Activated naive CD4-positive, alpha-beta T cell treated with anti-CD3 and anti-CD28 coated beads, Interleukin-2, amount 50 U/mL, for 72 hours (primary cell): ENCODE measurements around the gene GOLGA8A. TPM values are rescaled to one million over a fixed set of nuclear protein-coding genes. Genes with fewer than 3 reads are reported as not detected.

Source experiments
- ATAC-seq, 2 donors: fragments of 150-1000 bp; cut with Tn5 transposase; 2 replicates each; pipeline ENCODE4 v1.10.0; 2021; ENCODE audit warnings: mild to moderate bottlenecking in 2 of 2, moderate library complexity in 2 of 2
- DNase-seq, 2 donors: peaks; one replicate each; pipeline ENCODE4 v3.0.0; 2021 to 2022; ENCODE audit warnings: low spot score in 2 of 2
- H3K27ac Mint-ChIP-seq, 2 donors: one replicate each; pipeline ENCODE4 v1.8.0; 2022; ENCODE audit warnings: mild to moderate bottlenecking in 2 of 2, mixed read lengths in 2 of 2
- H3K36me3 Mint-ChIP-seq, 2 donors: one replicate each; pipeline ENCODE4 v1.8.0; 2022; ENCODE audit warnings: mixed read lengths in 2 of 2
- H3K9me3 Mint-ChIP-seq, 2 donors: one replicate each; pipeline ENCODE4 v1.8.0; 2022; ENCODE audit warnings: mixed read lengths in 2 of 2
- total RNA-seq, 2 donors: library from RNA; stranded (reverse); gene quantifications; one replicate each; pipeline ENCODE4 v1.2.3, GENCODE V29; 2022

GOLGA8A gene, protein sequence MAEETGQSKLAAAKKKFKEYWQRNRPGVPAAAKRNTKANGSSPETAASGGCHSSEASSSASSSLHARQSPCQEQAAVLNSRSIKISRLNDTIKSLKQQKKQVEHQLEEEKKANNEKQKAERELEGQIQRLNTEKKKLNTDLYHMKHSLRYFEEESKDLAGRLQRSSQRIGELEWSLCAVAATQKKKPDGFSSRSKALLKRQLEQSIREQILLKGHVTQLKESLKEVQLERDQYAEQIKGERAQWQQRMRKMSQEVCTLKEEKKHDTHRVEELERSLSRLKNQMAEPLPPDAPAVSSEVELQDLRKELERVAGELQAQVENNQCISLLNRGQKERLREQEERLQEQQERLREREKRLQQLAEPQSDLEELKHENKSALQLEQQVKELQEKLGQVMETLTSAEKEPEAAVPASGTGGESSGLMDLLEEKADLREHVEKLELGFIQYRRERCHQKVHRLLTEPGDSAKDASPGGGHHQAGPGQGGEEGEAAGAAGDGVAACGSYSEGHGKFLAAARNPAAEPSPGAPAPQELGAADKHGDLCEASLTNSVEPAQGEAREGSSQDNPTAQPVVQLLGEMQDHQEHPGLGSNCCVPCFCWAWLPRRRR
- total RNA-seq, result 100 to 1,000 TPM; 131 to 158 TPM

DNA sequence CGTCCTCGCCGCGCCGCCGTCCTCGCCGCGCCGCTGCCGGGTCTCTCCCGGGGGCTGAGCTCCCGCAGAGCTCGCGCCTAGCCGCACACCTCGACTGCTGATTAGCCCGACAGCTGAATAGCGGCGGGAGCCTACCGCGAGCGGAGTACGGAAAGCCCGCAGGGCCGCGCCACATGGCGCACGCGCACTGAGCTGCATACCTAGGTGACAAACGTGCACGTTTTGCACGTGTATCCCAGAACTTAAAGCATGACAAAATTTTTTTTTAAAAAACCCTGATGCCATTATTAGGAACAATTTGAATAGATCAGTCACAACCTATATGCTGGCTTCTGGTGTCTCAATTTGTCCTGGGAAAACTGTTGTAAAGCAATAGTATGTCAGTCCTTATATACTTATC, at the start of gene GOLGA8A:
Gene GOLGA8A (minus strand): TSS at position 122 of the 400 bp plus-strand sequence. CDS start 48,117 bp downstream, outside the sequence.
- peak; percentile 77 to 85 for ATAC-seq
- Mint-ChIP-seq H3K36me3 (peaks cover 13 to 23% of the 10 kb centered on the region in 2 donors), H3K27ac (peak within 1 kb of the TSS; percentile 90 to 99), H3K9me3 (no peaks in the 10 kb centered on the region)
- DNase-seq, result peak; percentile 73 to 76

DNA sequence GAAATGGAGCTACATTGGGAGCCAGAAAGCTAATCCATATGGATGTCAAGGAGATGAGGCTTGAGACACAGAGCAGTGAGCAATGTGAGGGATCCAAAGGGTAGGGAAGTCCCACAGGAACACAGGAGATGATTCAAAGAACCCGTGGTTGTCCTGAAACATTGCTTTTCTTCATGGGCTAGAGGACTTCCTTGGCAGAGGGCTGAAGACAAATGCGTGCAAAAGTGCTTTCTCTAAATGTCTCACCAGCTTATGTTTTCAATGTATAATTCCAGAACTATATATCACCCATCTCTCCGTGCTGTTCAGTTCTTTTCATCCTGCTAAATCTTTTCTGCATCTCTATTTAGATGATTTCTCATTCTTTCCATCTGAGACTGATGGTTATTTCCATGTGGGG, 46.0 kb upstream of the GOLGA8A start:
- H3K27ac Mint-ChIP-seq, result no peak overlapping the region
- ATAC-seq, result peak; percentile 82 to 91
- DNase-seq, result no peak
- no peaks in the 10 kb centered on the region for H3K36me3 Mint-ChIP-seq
- H3K9me3 Mint-ChIP-seq, result no peaks in the 10 kb centered on the region

DNA sequence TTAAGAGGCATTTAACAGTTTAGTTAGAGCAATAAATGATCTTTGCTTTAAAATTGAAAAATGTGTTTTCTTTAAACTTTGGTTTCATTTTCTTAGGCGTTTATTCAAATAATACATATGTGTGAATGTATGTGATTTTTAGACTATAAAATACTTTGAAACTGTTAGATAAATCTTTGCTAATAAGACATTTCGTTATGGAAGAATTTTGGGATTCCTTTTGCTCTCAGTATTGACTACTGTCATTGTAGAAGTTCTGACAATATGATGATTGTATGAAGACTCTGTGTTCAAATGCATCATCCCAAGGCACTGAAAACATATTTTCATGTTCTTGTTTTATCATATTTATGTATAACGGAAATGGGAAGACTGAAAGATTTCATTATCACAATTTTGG, 43.8 kb upstream of the GOLGA8A start:
- no peak for DNase-seq
- no peaks in the 10 kb centered on the region for H3K9me3 Mint-ChIP-seq
- ATAC-seq, result no peak
- no peaks in the 10 kb centered on the region for H3K36me3 Mint-ChIP-seq
- H3K27ac Mint-ChIP-seq, result no peak overlapping the region

DNA sequence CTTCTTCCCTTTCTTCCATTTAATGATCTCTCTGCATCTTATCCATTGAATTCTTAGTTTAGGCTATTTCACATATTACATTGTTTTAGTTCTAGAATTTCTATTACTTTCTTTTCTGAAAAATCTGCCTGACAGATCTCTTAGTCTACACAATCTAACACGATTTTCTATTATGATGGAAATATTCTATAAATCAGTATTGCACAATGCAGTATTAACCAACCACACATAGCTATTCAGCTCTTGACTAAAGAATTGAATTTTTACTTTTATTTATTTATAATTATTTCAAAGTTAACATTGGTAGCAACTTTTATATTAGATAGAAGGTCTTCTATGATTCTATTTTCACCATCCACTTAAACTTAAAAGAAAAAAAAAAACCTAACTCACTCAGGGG, 36.2 kb upstream of the GOLGA8A start:
- DNase-seq (no peak), ATAC-seq (no peak)
- Mint-ChIP-seq H3K27ac (no peak overlapping the region), H3K9me3 (no peaks in the 10 kb centered on the region), H3K36me3 (peaks cover 0 to 6% of the 10 kb centered on the region in 2 donors)

DNA sequence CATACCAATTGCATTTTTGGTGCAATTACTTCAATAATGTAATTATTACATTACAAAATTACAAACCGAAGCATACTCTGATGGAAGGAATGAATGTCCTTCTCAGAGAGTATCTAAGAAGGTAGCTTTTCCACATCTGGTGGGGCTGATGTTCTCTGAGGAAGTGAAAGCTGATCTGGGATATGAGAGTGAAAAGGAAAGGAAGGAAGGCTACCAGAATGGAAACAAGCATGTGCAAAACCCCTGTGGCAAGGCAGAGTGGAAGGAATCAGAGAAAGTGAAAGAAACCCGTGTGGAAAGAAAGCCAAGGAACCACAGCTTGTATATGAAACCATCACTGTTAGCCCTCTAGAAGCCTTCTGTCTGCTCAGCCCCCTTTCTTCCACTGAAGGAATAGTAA, 35.3 kb upstream of the GOLGA8A start:
- no peaks in the 10 kb centered on the region for H3K9me3 Mint-ChIP-seq
- no peak overlapping the region for H3K27ac Mint-ChIP-seq
- DNase-seq (no peak), ATAC-seq (no peak)
- peaks cover 0 to 6% of the 10 kb centered on the region in 2 donors for H3K36me3 Mint-ChIP-seq

DNA sequence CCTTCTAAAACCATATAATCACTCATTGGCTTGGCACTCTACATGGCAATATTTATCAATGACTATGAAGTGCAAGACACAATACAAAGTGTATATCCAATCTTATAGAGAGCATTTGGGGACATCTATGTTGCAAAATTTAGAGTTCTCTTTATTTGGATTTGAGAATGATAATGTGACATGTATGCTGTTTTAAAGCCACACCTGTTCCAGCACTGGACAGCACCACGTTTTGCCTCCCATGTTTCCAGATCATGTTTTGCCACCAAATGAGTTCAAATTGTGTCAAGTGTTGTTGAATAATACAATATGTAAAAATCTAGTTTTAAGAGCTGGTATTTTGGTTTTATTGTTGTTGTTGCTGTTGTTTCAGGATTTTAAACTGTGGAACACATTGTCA, 33.3 kb upstream of the GOLGA8A start:
- Mint-ChIP-seq H3K36me3 (peaks cover 0 to 6% of the 10 kb centered on the region in 2 donors), H3K9me3 (no peaks in the 10 kb centered on the region), H3K27ac (no peak overlapping the region)
- DNase-seq, result no peak
- ATAC-seq, result no peak

DNA sequence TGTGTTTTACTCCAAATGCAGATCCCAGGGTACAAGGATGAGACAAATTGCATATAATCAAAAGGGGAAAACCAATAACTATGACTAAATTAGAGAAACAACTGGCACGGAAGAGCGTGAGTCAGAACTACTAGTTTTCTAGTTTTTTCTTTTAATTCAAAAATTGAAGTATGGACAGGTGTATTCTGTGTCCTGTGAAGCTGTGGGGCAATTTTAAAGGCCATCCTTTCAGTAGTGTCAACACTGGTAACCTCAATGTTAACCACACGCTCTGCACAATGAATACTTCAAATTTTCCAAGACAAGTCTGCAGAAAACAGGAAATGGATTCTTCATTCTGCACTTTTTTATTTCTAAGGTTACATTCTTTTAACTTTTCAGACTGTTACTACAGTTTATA, 32.5 kb upstream of the GOLGA8A start:
- H3K27ac Mint-ChIP-seq, result no peak overlapping the region
- ATAC-seq (peak; percentile 81 to 85), DNase-seq (no peak)
- no peaks in the 10 kb centered on the region for H3K9me3 Mint-ChIP-seq
- H3K36me3 Mint-ChIP-seq, result no peaks in the 10 kb centered on the region

DNA sequence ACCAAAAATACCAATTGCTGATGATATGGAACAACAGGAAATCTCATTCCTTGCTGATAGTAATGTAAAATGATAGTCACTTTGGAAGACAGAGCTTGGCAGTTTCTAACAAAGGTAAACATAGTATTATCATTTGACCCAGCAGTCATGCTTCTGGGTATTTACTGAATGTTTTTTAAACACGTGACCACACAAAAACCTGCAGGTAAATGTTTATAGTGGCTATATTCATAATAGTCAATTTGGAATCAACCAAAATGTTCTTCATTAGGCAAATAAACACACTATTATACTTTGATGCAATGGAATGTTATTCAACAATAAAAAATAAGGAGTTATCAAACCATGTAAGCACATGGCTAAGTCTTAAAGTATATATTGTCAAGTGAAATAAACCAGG, 24.1 kb upstream of the GOLGA8A start:
- H3K27ac Mint-ChIP-seq, result no peak overlapping the region
- H3K36me3 Mint-ChIP-seq, result no peaks in the 10 kb centered on the region
- DNase-seq (no peak), ATAC-seq (no peak)
- no peaks in the 10 kb centered on the region for H3K9me3 Mint-ChIP-seq

DNA sequence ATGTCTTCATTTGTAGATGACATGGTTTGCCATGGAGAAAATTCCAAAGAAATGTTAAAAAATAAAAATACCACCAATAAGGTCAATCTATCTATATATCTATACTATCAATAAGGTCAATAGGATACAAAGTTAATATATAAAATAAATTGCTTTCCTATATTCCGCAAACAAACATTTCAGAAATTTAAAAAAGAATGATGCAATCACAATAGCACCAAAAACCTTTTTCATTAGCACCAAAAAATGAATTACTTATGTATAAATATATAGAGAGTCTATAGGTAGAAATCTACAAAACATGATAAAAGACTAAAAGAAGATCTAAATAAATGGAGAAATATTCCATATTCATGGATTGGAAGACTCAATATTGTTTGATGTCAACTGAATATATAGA, 22.8 kb upstream of the GOLGA8A start:
- no peaks in the 10 kb centered on the region for H3K36me3 Mint-ChIP-seq

DNA sequence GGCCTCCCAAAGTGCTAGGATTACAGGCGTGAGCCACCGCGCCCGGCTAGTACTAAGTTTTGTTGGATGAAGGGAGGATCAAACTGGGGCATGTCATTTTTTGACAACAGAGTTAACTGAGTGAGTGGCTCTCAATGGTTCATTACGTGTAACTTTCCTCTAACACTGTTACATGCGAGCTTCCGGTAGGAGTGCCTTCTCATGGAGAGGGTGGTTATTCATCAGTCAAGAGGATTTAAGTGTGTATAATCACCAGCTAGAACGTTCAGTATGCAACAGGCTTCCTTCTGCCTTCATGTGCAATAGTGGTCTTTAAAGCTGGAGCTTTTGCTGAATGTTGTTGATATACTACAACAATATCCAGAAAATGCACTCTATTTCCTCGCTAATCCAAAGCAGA, 19.1 kb upstream of the GOLGA8A start:
- ATAC-seq, result no peak

More for the DNA sequence above, 22.8 kb upstream of the GOLGA8A start:
- H3K27ac Mint-ChIP-seq, result no peak overlapping the region
- ATAC-seq (no peak), DNase-seq (no peak)
- H3K9me3 Mint-ChIP-seq, result no peaks in the 10 kb centered on the region

DNA sequence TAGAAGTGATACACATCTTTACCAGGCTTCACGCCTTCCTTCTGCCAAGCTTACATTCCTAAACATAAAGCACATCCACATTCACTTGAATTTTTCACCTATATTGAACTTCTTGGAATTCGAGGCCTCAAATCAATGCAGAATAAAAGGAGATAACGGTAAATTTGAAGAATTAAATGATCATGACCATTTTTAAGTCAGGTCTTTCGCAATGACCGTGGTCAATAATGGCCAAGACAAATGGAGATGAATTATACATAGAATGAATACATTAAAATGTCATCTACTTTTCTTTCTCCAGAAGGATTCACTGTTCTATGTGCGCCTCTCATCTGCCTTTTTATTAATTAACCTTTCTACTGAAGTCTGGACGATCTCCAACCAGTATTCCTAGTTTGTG, 5.3 kb upstream of the GOLGA8A start:
- Mint-ChIP-seq H3K36me3 (peaks cover 0 to 2% of the 10 kb centered on the region in 2 donors), H3K27ac (no peak overlapping the region), H3K9me3 (no peaks in the 10 kb centered on the region)
- no peak for ATAC-seq
- no peak for DNase-seq

More for the DNA sequence above, 19.1 kb upstream of the GOLGA8A start:
- Mint-ChIP-seq H3K9me3 (no peaks in the 10 kb centered on the region), H3K36me3 (no peaks in the 10 kb centered on the region), H3K27ac (no peak overlapping the region)
- DNase-seq, result no peak

DNA sequence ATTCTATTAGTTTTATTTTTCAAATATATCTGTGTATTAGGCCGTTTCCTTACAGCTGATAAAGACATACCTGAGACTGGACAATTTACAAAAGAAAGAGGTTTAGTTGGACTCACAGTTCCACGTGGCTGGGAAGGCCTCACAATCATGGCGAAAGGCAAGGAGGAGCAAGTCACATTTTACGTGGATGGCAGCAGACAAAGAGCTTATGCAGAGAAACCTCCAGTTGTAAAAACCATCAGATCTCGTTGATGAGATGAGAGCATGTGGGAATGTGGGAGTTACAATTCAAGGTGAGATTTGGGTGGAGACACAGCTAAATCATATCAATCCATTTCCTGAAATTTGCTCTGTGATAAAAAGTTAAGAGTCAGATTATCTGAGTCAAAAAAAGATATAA, 2.3 kb upstream of the GOLGA8A start:
- no peak overlapping the region for H3K27ac Mint-ChIP-seq

DNA sequence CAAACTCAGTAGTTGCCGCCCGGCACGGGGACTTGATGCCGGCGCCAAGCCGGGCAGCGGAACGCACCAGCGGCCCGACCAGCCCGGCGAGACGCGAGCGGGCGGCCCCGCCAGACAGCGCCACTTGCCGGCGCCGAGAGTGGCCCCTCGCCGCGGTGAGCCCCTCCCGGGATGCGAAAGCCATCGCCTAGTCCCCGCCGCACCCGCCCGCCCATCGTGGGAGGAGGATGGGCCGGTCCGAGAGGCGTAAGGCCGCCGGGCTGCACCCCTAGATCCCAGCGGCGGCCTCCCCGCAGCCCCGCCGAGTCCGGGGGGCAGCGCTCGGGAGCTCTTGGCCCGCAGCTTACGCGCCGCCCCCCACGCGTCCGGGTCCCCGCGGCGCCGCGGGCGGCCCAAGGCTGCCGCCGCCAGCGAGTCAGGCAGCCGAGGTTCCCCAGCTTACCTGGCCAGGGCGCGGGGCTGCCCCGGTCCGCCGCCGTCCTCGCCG, 609 bp downstream of the GOLGA8A start:
- Mint-ChIP-seq H3K27ac (peak overlapping the region in 1 of 2 donors; percentile 78), H3K36me3 (peaks cover 13 to 30% of the 10 kb centered on the region in 2 donors), H3K9me3 (no peaks in the 10 kb centered on the region)
- peak; percentile 69 to 70 for ATAC-seq
- peak in 1 of 2 donors; percentile 50 for DNase-seq

More for the DNA sequence above, 2.3 kb upstream of the GOLGA8A start:
- H3K9me3 Mint-ChIP-seq, result no peaks in the 10 kb centered on the region
- ATAC-seq (no peak), DNase-seq (no peak)
- H3K36me3 Mint-ChIP-seq, result peaks cover 7 to 12% of the 10 kb centered on the region in 2 donors

DNA sequence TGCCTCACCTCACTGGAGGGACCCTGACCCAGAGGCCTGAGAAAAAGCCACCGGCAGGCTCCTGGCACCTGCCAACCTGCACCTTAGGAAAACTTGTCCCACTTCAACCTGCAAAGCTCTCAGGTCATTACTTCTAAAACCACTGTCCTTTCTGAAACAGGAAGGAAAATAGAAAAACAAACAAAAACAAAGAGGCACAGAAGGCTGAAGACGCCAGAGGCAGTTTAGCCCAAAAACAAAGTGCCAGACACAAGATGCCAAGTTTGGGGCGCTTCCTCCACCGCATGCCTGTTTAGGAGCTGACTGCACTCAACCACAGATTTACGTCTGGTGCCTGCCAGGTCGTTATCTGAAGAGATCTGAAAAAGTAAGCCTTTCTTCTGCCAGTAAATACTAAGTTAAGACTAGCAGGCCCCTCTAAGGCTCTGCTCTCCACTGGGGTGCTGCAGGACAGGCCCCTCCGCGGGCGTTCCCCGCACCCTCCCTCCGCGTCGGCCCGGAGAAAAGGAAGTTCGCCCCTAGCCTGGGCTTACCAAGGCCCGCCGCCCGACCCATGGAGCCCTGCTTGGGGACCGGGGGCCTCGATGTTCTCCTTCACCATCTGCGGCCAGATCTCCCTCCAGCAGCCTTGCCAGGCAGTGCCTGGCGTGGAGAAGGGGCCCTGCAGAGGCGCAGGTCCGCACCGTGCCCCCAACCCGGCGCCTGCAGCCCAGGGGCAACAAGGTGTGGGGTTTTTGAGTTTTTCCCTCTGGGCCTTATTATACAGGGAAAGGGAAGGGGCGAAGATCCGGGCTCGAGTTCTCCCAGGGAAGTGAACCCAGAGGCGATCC, 1.3 kb downstream of the GOLGA8A start:
- peak overlapping the region; percentile 77 to 78 for H3K27ac Mint-ChIP-seq
- H3K36me3 Mint-ChIP-seq, result peaks cover 13 to 32% of the 10 kb centered on the region in 2 donors
- DNase-seq (no peak), ATAC-seq (peak; percentile 33 to 44)
- H3K9me3 Mint-ChIP-seq, result no peaks in the 10 kb centered on the region

DNA sequence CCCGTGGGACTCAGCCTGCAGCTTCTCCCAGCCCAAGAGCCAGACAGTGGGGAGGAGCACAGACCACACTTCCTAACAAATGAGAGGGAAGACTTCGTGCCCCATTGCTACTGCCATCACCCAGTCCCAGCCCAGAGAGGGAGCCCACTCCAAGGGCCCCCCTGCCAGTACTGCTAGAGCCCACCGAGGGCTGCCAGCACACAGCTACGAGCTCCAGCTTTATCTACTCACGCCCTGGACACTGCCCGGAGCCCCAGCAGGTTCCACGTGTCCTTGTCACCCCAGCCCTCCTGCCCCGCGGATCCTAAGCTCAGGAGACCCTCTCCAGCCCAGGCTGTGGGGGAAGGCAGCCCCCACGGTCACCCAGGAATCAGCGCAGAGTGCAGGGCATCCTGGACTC, 1.9 kb downstream of the GOLGA8A start:
- ATAC-seq (no peak), DNase-seq (no peak)
- Mint-ChIP-seq H3K36me3 (peaks cover 13 to 32% of the 10 kb centered on the region in 2 donors), H3K9me3 (no peaks in the 10 kb centered on the region), H3K27ac (peak overlapping the region; percentile 77 to 78)

DNA sequence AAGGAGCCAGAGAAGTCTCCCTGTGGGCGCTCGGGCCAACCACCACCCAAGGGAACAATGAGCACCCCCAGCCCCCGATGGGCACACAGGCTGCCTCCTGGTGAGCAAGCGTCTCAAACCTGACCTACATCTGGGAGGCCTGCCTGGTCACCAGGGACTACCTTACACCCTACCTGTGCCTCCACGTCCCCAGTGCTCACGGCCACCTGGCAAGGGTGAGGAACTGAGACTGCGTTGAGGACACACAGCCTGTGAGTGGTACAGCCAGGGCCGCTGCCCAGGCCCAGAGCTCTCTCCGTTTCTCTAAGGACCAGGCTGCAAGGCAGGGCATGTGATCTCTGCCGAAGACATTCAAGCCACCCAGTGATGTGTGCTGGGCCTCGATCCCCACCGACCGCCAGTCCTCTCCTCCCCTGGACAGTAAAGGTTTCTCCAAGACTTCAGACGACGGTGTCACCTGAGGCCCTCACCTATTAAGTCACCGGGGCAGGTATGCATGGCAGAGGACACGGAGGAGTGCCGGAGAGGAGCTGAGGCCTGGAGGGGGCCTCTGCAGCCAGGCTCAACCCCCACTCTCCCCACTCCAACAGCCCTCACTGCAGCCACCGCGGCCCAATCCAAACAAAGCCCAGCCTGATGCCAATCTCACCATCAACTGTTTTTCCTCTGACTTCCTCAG, 2.8 kb downstream of the GOLGA8A start:
- peak overlapping the region in 1 of 2 donors; percentile 26 for H3K27ac Mint-ChIP-seq
- no peak for DNase-seq
- H3K36me3 Mint-ChIP-seq, result peaks cover 13 to 32% of the 10 kb centered on the region in 2 donors
- H3K9me3 Mint-ChIP-seq, result no peaks in the 10 kb centered on the region
- no peak for ATAC-seq
